ENCODE results near the gene GRIK4. TPM values are rescaled to one million over a fixed set of nuclear protein-coding genes. Genes with fewer than 3 reads are reported as not detected.

Gene GRIK4
- total and polyA plus RNA-seq, 2 of the 4 experiments (the other 2 are of a cell fraction): 0.18 to 0.38 TPM

GRCh38 chr11:120911943-120912342 is 400.4 kb downstream of the GRIK4 start:
- ChIA-PET CTCF (no interaction called here), POLR2A (ENCODE audit: unreplicated experiment) (no interaction called here)
- Histone ChIP-seq H2BK20ac (ENCODE audit: low read depth, low read length) (no peak overlapping the region), H2AK5ac (ENCODE audit: low read depth, low read length) (no peak overlapping the region), H2AFZ (replicated peaks; ENCODE audit: low read length, poor library complexity) (no peak overlapping the region), H4K8ac (ENCODE audit: low read depth in 2 of 2, low read length in 2 of 2) (no peak overlapping the region), H3K9ac (ENCODE audit: low read depth, low read length) (no peak overlapping the region), H3K4me3 (ENCODE audit: insufficient read depth, low read depth, low read length) (no peak overlapping the region), H3K27ac (ENCODE audit: insufficient read depth, low read length) (no peak overlapping the region), H3K56ac (ENCODE audit: extremely low read depth, insufficient read depth, low read length) (no peak overlapping the region), H2BK15ac (ENCODE audit: low read depth, low read length) (no peak overlapping the region), H3K4ac (ENCODE audit: low read depth, low read length) (no peak overlapping the region), H3K23ac (ENCODE audit: low read depth, low read length) (no peak overlapping the region), H3K9me1 (ENCODE audit: insufficient read depth, low read length) (no peaks in the 10 kb centered on the region), H3K79me1 (ENCODE audit: low read depth in 1 of 2, low read length in 2 of 2) (no peaks in the 10 kb centered on the region), H3K36me3 (ENCODE audit: control insufficient read depth, insufficient read depth, low read length) (no peaks in the 10 kb centered on the region), H3K4me2 (ENCODE audit: low read depth, low read length) (no peak overlapping the region), H3K14ac (replicated peaks; ENCODE audit: low read depth, low read length) (no peak overlapping the region), H3K18ac (ENCODE audit: low read depth, low read length) (no peak overlapping the region), H2AK9ac (replicated peaks; ENCODE audit: low read depth, low read length, poor library complexity) (no peak overlapping the region), H3K4me1 (ENCODE audit: control insufficient read depth, insufficient read depth, low read length) (no peaks in the 10 kb centered on the region), H4K91ac (ENCODE audit: insufficient read depth, low read depth, low read length) (no peak overlapping the region), H3K27me3 (ENCODE audit: control insufficient read depth, insufficient read depth, low read length) (peaks cover 12% of the 10 kb centered on the region), H2BK120ac (ENCODE audit: low read depth, low read length) (no peak overlapping the region), H3K9me3 (ENCODE audit: control insufficient read depth, insufficient read depth, low read length) (no peaks in the 10 kb centered on the region), H4K5ac (ENCODE audit: low read depth, low read length) (no peak overlapping the region), H2BK5ac (ENCODE audit: low read depth, low read length, poor library complexity, severe bottlenecking) (no peak overlapping the region), H4K20me1 (ENCODE audit: insufficient read depth, low read length) (no peaks in the 10 kb centered on the region)
- TF ChIP-seq MXI1 (IDR thresholded peaks at IDR 0.05; ENCODE audit: borderline replicate concordance, low read depth, low read length) (no peak), FOS (IDR thresholded peaks at IDR 0.05; ENCODE audit: low read depth, low read length) (no peak), MAZ (IDR thresholded peaks at IDR 0.05; ENCODE audit: borderline replicate concordance, low read depth, low read length) (no peak), RCOR1 (IDR thresholded peaks at IDR 0.05; ENCODE audit: insufficient replicate concordance, low read length) (no peak), POLR2A (IDR thresholded peaks at IDR 0.05; ENCODE audit: low read depth, low read length) (no peak), RAD21 (IDR thresholded peaks at IDR 0.05; ENCODE audit: low read length) (no peak), SMC3 (IDR thresholded peaks at IDR 0.05; ENCODE audit: low read depth, low read length) (no peak), CHD1 (IDR thresholded peaks at IDR 0.05; ENCODE audit: low read depth, low read length) (no peak), CEBPB (IDR thresholded peaks at IDR 0.05; ENCODE audit: low read depth, low read length) (no peak), RFX5 (IDR thresholded peaks at IDR 0.05; ENCODE audit: low read depth, low read length) (no peak), ELK1 (IDR thresholded peaks at IDR 0.05; ENCODE audit: borderline replicate concordance, low read depth, low read length) (no peak)
- dilution Hi-C loops (cut with HindIII; ENCODE audit: low sequenced_read_pairs, unreplicated experiment): no loop called here
- intact Hi-C loops (cut with micrococcal nuclease): no loop called here
- in situ Hi-C loops (cut with MboI; ENCODE audit: low sequenced_read_pairs): no loop called here
- 80% methylated on average over 2 of the region's 3 CpGs; no CpG with 5 or more reads in 1 of the 2 experiments for WGBS, 2 experiments (ENCODE audit: extremely low coverage in 2 of 2, insufficient read length in 1 of 2)
- DNase-seq: no peak
- no TSS peak for BruUV-seq (replicated peaks)
- ATAC-seq (ENCODE audit: low read depth): no peak
